GM21515 (cell line): Measurements from ENCODE around the gene KRTAP10-6.
"Not testable (repeated sequence)": the region's sequence is repeated elsewhere in the genome, so short reads cannot be mapped to it uniquely, and the experiment has no call there.

Experiments
- ATAC-seq: cut with Tn5 transposase; IDR thresholded peaks from one replicate; pipeline ENCODE4 v1.9.1; 2021; ENCODE audit not compliant: unreplicated experiment

Gene KRTAP10-6

DNA sequence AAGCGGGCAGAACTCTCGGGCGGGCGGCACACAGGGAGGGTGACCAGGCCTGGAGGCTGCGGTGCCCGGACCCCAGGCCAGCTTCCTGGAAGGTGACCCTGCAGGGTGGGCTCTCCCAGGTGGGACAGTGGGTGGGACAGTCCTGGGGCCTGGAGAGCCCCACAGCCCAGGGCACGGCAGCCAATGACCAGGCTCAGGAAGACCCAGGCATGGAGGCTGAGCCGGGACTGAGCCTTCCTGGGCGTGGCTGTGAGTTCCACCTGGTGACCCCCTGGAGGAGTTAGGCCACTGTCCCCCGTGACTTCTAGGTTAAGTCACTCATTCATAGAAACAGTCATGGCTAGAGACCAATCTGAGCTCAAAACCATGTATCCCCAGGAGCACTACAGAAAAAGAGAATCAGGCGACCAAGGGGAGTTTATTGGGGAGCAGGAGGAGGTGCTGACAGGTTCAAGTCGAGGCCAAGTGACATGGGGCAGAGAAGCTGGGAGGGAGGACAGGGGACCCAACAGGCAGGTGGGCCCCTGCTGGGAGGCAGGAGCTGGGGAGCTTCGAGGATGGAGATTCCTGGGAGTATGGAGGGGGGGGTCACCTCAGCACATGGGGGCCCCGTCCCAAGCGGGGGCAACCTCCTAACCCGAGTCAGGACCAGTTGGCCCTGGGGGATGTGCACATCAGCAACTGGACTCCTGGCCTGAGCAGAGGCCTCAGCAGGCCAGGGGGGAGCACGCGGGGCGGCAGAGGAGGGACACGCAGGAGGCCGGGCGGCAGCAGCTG lies 13.1 kb downstream of the KRTAP10-6 start:
- no peak for ATAC-seq

DNA sequence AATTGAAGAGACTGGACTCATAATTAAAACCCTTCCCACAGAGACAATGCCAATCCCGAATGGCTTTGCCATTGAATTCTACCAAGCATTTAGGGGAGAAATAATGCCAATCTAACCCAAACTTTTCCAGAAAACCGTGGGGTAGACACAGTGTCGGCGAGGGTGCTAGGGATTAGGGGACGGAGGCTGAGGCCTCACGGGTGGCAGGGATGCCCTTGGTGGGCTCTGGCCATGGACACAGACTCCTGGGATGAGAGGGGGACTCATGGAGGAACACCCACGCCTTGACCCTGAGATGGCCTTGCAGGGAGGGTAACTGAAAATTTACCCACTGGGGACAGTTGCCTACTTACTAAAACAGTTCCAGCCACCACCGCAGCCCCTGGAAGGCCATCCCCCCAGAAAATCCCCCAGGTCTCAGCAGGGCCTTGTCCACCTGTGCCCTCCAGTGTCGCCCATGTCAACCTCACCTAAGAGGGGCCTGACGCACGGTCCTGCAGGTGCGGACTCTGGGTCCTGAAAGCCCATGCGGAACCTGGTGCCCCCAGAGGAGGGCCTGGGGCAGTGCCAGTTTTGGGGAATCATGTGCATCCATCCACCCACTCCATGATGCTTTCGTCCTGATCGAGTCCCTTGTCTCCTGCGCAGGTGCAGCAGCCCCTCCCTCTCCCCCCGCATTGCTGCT lies 13.8 kb downstream of the KRTAP10-6 start:
- ATAC-seq = no peak

DNA sequence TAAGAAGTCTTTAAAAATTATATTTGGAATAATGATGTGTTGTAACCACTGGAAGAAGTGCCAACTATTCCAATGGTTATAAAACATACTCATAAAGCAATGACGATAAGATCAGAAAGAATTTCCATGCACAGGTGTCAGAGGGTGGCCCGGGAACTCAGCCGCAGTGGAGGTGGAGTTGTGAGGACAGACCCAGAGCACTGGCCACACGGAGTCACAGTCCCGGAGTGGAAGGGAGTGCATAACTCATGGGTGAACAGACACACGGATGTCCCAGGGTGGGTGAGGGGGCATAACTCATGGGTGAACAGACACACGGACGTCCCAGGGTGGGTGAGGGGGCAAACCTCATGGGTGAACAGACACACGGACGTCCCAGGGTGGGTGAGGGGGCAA lies 16.3 kb downstream of the KRTAP10-6 start:
- ATAC-seq = no peak

DNA sequence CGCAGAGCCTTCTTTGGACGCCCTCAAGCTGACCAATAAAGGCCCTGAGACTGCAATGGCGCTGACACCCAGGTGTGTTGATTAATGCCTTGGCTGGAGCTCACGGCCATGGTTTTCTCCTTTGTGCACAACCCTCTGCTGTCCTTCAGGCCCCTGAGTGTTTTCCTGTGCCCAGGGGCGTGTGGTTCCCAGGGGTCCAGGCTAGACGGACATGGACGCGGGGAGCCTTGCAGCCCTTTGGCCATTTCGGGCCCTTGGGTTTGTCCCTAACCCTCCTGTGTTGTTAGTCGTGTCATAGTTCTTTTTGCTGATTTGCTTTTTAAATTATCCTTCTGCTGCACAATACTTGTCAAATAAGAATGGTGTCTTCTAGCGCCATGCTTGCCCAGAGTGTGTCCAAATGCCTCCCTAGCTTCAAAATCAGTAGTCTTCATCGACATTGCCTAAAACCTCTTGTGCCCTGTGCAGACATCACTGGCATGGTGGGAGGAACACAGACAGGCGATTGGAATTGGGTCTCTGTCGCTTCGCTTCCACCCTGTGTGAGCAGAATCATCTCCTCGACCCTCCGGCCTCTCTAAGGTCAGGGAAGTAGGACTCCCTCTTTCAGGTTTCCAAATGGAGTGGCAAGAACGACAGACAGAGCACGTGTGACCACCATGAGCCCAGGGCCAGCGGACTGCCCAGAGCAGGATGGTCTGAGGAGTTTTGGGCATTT lies 16.8 kb downstream of the KRTAP10-6 start:
- no peak for ATAC-seq

DNA sequence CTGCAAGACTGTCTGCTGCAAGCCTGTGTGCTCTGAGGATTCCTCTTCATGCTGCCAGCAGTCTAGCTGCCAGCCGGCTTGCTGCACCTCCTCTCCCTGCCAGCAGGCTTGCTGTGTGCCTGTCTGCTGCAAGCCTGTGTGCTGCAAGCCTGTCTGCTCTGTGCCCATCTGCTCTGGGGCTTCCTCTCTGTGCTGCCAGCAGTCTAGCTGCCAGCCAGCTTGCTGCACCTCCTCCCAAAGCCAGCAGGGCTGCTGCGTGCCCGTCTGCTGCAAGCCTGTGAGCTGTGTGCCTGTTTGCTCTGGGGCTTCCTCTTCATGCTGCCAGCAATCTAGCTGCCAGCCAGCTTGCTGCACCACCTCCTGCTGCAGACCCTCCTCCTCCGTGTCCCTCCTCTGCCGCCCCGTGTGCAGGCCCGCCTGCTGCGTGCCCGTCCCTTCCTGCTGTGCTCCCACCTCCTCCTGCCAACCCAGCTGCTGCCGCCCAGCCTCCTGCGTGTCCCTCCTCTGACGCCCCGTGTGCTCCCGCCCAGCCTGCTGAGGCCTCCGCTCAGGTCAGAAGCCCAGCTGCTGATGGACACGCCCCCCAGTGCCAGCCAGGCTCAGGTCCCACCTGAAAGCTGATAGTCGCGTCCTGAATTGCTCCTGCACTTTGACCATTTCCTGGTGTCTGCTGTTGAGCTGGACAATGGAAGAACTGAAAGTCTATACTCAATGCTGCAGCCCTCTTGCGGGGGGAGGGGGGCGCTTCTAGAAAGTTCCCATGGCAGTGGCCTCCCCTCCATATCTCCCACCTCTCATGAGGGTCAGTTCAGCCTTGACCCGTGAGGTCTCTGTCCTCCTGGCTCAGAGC lies 17.6 kb downstream of the KRTAP10-6 start:
- no peak for ATAC-seq

DNA sequence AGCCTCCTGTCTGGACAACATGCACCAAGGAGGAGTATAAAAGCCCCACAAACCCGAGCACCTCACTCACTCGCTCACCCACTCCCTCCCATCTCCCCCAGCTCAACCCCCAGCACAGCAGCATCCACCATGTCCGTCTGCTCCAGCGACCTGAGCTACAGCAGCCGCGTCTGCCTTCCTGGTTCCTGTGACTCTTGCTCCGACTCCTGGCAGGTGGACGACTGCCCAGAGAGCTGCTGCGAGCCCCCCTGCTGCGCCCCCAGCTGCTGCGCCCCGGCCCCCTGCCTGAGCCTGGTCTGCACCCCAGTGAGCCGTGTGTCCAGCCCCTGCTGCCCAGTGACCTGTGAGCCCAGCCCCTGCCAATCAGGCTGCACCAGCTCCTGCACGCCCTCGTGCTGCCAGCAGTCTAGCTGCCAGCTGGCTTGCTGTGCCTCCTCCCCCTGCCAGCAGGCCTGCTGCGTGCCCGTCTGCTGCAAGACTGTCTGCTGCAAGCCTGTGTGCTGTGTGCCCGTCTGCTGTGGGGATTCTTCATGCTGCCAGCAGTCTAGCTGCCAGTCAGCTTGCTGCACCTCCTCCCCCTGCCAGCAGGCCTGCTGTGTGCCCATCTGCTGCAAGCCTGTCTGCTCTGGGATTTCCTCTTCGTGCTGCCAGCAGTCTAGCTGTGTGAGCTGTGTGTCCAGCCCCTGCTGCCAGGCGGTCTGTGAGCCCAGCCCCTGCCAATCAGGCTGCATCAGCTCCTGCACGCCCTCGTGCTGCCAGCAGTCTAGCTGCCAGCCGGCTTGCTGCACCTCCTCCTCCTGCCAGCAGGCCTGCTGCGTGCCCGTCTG lies 18.5 kb downstream of the KRTAP10-6 start, which contains the start of gene KRTAP10-4:
Gene KRTAP10-4, plus strand, starts transcription at position 100 of the 827 bp plus-strand sequence. Its CDS starts 30 bp downstream, at position 130.
- ATAC-seq = not testable (repeated sequence)

DNA sequence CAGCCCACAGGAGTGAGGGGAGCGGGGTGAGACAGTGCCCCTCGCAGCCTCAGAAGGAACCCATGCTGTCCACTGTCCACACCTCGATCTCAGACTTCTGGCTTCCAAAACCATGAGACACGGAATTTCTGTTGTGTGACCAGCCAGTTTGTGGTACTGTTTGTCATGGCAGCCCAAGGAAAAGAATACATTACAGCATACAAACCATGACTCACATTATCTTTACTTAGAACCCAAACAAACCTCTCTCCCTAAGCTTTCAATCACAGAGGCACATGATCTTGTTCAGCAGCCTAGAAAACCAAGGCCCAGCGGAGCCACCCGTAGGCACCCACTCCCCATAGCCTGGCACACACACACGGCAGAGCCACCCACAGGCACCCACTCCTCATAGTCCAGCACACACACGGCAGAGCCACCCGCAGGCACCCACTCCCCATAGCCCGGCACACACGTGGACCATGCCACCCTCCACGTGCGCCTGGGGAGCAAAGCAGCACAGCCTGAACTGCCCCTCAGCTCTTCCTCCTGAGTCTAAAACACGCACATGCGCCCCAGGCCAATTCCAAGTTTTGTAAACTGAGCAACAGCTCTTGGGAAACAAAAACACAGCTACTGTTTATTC lies 19.2 kb downstream of the KRTAP10-6 start:
- ATAC-seq = no peak

DNA sequence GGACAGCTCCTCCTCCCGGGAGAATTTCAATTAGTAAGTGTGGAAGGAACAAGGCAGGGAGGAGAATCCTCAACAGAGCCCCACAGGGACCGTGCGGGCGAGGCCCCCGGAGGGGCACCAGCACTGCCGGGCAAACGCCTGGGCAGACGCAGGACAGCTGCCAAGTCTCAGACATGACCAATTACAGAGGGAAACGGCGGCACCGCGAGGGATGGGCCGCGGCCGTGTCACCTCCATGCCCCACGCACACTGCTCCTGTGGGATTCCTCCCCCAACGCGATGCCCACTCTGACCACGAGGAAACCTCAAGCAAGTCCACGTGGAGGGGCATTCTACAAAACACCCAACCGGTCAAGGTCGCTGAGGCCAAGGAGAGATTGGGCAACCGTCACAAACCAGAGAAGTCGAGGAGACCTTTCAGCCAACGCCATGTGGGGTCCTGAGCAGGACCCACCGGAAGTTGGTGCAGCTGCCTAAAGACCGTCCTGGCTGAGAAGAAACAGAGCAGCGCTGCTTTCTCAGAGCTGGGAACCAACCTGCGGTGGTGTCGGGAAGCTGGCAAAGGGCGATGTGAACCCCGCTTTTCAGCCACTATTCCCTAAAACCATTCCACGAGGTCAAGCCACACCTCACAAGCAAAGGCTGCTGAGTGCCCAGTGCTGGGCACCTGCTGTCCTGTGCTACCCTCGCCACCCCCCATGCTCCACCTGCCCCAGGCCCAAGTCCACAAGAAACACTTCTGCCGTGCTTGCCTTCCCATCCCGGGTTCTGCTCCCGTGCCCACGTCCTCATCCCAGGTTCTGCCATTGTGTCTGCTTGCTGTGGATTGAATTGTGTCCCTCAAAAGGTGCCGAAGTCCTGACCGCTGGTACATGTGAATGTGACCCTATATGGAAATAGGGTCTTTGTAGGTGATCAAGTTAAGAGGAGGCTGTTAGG lies 20.2 kb downstream of the KRTAP10-6 start:
- ATAC-seq = no peak

DNA sequence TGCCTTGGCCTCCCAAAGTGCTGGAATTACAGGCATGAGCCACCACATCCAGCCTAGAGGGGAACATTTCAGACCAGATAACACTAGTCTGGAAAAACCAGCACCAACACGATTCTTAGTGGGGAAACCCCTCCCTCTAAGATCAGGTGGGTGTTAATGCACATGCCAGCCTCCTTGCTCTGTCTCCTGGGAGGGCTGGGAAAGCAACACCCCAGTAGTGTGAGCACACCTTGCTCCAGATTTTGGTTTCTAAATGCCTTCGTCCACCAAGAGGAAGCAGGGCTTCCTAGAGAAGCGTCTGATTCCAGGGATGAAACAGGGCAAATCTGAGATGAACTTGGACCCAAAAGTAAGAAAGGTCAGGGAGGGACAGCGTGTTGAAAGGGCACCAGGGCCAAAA lies 21.0 kb downstream of the KRTAP10-6 start:
- ATAC-seq = no peak

DNA sequence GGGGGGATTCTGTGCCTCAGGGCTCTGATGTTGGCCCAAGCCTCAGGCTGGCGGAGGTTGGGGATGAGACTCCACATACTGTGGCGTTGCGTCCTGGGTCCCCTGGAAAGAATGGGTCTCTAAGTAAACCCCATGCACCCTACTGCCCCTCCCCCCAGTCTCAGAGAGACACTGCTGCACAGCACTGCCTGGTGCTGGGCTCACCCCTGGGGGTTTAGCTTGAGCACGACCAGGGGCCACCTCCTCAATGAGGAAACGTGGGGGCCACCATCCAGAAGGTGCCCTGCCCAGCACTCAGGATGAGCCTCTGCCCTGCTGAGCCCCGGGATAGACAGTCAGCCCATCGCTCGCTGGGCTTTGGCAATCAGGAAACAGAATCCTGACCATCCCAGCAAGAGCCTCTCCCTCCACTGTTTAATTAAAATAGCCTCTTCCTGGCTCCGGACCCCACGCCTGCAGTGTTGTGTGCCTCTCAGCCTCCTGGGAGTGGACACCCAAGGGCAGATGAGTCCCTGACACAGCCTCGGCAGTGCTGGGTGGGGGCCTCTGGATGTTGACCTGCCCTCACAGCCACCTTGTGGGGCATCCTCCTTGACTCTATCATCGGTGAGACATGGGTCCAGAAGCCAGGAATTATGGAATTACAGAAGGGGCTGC lies 22.3 kb downstream of the KRTAP10-6 start:
- ATAC-seq = no peak

DNA sequence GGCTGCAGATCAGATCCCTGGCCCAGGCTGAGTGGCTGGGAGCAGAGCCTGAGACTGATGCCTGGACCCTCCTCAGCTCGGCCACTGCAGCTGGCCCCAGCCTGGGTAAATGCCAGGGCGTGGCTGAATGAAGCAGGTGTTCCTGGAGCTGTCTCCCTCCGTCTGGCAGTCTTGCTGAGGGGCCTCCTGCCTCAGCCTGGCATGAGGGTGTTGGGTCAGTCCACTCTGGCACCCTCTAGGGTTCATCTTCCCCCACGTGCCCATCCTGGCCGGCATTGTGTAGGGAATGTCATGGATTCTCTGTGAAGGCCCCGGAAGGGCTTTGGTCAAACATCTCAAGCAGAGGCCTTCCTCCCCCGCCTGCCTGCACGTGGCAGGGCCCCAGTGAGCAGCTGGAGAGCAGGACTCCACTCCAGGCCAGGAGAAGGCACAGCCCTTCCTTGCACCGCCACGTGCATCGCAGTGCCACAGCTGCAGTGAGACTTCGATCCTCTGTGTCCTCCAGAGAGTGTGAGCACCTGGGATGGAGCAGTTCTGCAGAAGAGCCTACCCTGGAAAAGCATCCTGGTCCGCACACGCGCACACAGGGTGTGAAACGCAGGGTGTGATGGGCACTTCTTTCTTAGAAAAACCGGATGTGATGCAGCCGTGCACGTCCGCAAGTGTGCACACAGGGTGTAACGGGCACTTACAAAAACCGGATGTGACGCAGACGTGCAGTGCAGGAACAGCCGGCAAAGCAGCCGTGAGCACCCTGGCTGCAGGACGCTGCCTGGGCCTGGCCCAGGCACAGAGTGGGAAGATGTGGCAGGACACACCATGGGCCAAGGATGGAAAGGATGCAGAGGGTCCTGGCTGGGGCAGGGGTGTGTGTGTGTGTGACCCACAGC lies 23.4 kb downstream of the KRTAP10-6 start:
- no peak for ATAC-seq

DNA sequence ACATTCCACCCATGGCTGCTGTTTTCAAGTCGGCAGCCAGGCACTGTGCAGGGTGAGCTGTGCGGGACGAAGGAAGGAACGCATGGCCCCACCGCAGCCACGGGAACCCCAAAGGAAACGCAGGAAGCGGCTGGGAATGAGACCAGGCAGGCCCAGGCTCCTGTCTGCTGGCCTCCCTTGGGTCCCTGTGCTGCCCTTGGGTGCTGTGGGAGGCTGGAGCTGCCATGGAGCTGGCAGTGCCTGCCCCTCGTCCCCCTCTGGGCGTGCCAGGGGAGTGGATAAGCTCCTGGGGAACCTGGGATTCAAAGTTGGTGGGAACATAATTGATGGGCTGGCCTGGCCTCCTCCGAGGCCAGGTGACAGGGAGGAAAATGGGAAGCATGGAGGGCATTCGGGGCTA lies 24.0 kb downstream of the KRTAP10-6 start:
- ATAC-seq = no peak

DNA sequence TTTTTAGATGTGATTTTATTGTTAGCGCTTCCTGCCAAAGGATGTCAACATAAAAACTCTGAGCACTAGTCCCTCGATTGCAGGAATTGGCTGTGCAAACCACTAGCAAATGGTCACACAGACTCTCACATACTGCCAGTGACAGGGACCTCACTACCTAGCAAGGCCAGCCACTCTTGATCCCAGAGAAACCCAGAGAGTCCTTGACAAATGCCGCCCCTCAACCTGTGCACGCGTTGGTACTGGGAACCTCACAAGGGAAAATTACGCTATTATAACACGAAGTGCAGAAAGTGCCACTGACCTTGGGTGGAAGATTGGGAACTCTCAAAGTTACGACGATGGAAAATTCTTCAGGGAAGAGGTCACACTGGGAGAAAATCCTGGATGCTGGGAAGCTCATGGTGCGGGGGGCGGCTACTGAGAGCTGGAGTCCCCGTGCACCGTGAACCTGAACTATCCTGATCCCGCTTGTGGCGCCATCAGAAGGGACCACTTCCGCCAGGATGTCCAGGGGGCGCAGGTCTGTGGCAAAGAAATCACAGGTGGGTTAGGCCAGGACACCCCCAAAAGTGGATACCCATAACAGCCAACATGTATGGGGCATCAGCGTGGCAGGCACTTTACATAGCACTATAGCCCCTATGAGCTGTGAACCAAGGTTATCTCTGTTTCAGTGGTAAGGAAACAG lies 24.7 kb downstream of the KRTAP10-6 start:
- no peak for ATAC-seq

DNA sequence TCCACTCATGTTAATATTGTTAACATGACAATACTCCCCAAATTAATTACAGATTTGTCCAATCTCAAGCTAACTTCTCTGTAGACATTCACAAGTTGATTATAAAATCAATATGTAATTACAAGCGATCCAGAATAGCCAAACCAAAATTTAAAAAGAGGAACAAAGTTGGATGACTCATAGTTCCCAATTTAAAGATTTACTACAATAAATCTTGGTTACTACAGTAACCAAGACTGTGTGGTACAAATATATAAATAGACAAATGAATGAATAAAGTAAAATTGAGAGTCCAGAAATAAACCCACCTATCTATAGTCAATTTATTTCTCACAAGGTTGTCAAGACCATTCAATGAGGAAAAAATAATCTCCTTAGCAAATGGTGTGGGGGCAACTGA lies 25.9 kb downstream of the KRTAP10-6 start:
- ATAC-seq = no peak

DNA sequence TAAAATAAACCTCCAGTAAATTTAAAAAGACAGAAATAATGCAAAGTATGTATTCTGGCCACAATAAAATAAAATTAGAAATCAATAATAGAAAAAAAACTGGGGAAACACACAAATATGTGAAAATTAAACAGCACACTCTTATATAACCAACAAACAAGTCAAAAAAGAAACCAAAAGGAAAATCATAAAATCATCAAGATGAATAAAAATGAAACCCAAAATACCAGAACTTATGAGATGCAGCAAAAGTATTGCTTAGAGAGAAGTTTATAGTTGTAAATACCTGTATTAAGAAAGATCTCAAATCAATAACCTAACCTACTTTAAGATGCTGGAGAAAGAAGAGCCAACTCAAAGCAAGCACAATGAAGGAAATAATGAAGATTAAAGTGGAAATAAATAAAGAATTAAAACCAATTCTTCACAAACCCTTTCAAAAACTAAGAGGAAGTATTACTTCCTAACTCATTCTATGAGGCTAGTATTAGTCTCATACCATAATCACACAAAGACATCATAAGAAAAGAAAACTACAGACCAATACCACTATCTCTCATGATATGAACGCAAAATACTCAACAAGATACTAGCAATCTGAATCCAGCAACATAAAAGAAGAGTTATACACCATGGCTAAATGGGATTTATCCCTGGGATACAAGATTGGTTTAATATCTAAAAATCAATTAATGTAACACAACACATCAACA lies 27.3 kb downstream of the KRTAP10-6 start:
- ATAC-seq = no peak

DNA sequence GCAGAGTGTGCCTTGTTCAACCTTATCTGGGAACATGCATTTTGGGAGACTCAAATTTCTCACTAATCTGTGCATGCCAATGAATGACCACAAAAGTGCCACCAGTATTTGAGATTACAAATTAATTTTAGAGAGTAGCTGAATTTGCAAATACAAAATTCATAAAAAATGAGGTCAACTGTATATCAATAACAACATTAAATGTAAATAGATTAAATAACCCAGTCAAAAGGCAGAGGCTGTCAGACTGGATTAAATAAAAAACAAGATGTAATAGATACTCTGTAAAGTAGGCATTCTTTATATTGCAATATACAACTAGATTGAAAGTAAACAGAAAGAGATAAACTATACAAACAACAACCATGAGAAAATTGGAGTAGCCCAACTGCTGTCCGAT lies 28.2 kb downstream of the KRTAP10-6 start:
- no peak for ATAC-seq
